ENCODE data around the gene SMYD4.

SMYD4 gene

DNA sequence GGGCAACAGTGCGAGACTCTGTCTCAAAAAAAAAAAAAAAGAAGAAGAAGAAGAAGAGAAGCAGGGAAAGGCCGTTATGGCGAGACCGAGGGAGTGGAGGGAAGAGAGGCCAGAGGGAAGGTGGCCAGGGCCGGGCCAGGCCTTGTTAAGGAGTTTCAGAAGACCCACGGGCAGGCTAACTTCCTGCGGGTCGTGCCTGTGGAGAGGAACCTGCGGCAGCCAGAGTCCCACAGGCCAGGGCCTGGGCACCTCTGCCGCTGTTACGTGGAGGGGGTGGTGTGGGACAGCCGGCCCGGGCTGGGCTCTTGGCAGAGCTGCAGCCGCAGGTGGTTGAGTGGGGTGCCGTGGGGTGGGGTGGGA, 99.8 kb downstream of the SMYD4 start:
- no peak for DNase-seq

Data from central memory CD4-positive, alpha-beta T cell (primary cell).